ENCODE measurements around the gene RBM44. TPM values are rescaled to one million over a fixed set of nuclear protein-coding genes. Genes with fewer than 3 reads are reported as not detected.

The RBM44 gene
- total and polyA plus RNA-seq, 3 experiments from 2014 or later, result 0.07 to 0.63 (median 0.33) TPM

- CTCF ChIA-PET, result no interaction called here
- H3K4me1 Mint-ChIP-seq, result peaks cover 4 to 10% (median 9%) of the 10 kb centered on the region in 3 donors
These were observed 90.4 kb downstream of the RBM44 start for GRCh38 chr2:237889016-237889415.

DNA sequence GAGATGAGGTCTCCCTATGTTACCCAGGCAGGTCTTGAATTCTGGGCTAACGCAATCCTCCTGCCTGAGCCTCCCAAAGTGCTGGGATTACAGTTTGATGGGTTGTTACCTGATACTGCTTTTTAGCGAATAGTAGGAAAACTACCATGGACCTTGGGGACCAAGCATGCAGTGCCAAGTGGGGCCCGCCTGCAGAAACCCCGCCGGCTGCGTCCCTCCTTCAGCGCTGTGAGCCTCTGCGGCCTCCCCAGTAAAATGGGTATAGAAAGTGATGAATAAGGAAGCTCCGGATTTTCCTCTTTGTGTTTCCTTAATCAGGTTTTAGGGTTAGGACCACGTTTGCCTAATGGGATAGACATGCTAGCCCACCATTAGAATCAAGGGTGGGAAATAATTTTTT, 91.2 kb downstream of the RBM44 start:
- no peak overlapping the region for H3K27ac ChIP-seq (ENCODE audit: low read depth, low read length)
- H3K27ac Mint-ChIP-seq, result no peak overlapping the region
- POLR2A ChIA-PET, result no interaction called here
- peaks cover 4 to 10% (median 9%) of the 10 kb centered on the region in 3 donors for H3K4me1 Mint-ChIP-seq
- no peak for DNase-seq
- no peaks in the 10 kb centered on the region for H3K9me3 ChIP-seq (ENCODE audit: low read length)
- H3K9me3 Mint-ChIP-seq, result no peaks in the 10 kb centered on the region
- no peak overlapping the region for H3K4me3 ChIP-seq (ENCODE audit: low read length)
- no peaks in the 10 kb centered on the region for H3K36me3 ChIP-seq (ENCODE audit: insufficient read depth, low read length)
- H3K4me3 Mint-ChIP-seq, result no peak overlapping the region
- H3K36me3 Mint-ChIP-seq, result no peaks in the 10 kb centered on the region
- no peaks in the 10 kb centered on the region for H3K4me1 ChIP-seq (ENCODE audit: insufficient read depth, low read length)
- no peaks in the 10 kb centered on the region for H3K27me3 Mint-ChIP-seq
- CTCF ChIA-PET, result no interaction called here
- no peaks in the 10 kb centered on the region for H3K27me3 ChIP-seq (ENCODE audit: insufficient read depth, low read length, poor library complexity, severe bottlenecking)

More at GRCh38 chr2:237889016-237889415, 90.4 kb downstream of the RBM44 start:
- peak in 1 of 5 donors; percentile 19 for DNase-seq
- POLR2A ChIA-PET, result no interaction called here
- no peak overlapping the region for H3K27ac Mint-ChIP-seq
- no peaks in the 10 kb centered on the region for H3K27me3 Mint-ChIP-seq
- no peaks in the 10 kb centered on the region for H3K9me3 ChIP-seq (ENCODE audit: low read length)
- no peak overlapping the region for H3K27ac ChIP-seq (ENCODE audit: low read depth, low read length)
- no peaks in the 10 kb centered on the region for H3K9me3 Mint-ChIP-seq
- no peak overlapping the region for H3K4me3 Mint-ChIP-seq
- no peaks in the 10 kb centered on the region for H3K36me3 Mint-ChIP-seq
- H3K4me3 ChIP-seq (ENCODE audit: low read length), result no peak overlapping the region
- no peaks in the 10 kb centered on the region for H3K27me3 ChIP-seq (ENCODE audit: insufficient read depth, low read length, poor library complexity, severe bottlenecking)
- no peaks in the 10 kb centered on the region for H3K36me3 ChIP-seq (ENCODE audit: insufficient read depth, low read length)
- no peaks in the 10 kb centered on the region for H3K4me1 ChIP-seq (ENCODE audit: insufficient read depth, low read length)

Other genes starting within 250 kb of the RBM44 start
- gene PRLH, start 232.2 kb upstream of the RBM44 start, total RNA-seq, result not detected
- not detected for gene PRLH, start 232.2 kb upstream of the RBM44 start, polyA plus RNA-seq
- not detected for gene RAB17, start 208.0 kb upstream of the RBM44 start, total RNA-seq
- gene RAB17, start 208.0 kb upstream of the RBM44 start, polyA plus RNA-seq, result not detected
- 100 to 1,000 TPM; 188 to 192 TPM for gene LRRFIP1, start 171.2 kb upstream of the RBM44 start, total RNA-seq
- 128 TPM for gene LRRFIP1, start 171.2 kb upstream of the RBM44 start, polyA plus RNA-seq
- under 1 TPM; 0.60 to 0.63 TPM for gene RAMP1, start 60.8 kb downstream of the RBM44 start, total RNA-seq
- 0.59 TPM for gene RAMP1, start 60.8 kb downstream of the RBM44 start, polyA plus RNA-seq
- gene UBE2F, start 168.2 kb downstream of the RBM44 start, total RNA-seq, result 10 to 100 TPM; 65.8 to 68.8 TPM
- 70.7 TPM for gene UBE2F, start 168.2 kb downstream of the RBM44 start, polyA plus RNA-seq

All from CD8-positive, alpha-beta memory T cell (primary cell).